Measurements from ENCODE around the gene JMJD6.
A peak's percentile ranks its signal among the peaks of the same experiment; 100 is the strongest.

JMJD6 gene

DNA sequence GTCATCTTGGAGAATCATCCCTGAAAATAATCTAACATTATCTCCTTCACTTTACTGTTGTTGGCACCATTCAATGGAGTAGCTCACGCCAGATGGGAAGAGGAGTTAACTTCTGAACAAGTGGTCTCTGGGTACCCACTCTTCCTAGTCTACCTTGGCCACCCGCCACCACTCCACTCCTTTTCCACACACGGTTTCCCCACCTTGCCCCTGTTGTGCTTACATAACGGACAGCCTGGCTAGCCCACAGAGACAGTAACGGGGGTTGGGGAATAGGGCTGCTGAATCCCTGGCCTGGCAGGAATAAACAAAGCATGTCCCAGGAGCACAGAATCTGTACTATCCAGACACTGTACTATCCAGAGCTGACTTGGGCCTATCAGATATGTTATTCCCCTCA is 12.1 kb downstream of the JMJD6 start:
- TF ChIP-seq POLR2AphosphoS5 (IDR thresholded peaks at IDR 0.05; ENCODE audit: low read depth, low read length) (no peak), SIN3A (IDR thresholded peaks at IDR 0.05; ENCODE audit: borderline replicate concordance, insufficient read depth, low read length) (no peak), FOXP2 (optimal IDR thresholded peaks at IDR 0.05; ENCODE audit: borderline replicate concordance, extremely low read depth, extremely low read length, insufficient read depth) (no peak), TAF1 (IDR thresholded peaks at IDR 0.05; ENCODE audit: borderline replicate concordance, insufficient read depth, low read length) (no peak)
- TF ChIP-seq, protein P1, sequence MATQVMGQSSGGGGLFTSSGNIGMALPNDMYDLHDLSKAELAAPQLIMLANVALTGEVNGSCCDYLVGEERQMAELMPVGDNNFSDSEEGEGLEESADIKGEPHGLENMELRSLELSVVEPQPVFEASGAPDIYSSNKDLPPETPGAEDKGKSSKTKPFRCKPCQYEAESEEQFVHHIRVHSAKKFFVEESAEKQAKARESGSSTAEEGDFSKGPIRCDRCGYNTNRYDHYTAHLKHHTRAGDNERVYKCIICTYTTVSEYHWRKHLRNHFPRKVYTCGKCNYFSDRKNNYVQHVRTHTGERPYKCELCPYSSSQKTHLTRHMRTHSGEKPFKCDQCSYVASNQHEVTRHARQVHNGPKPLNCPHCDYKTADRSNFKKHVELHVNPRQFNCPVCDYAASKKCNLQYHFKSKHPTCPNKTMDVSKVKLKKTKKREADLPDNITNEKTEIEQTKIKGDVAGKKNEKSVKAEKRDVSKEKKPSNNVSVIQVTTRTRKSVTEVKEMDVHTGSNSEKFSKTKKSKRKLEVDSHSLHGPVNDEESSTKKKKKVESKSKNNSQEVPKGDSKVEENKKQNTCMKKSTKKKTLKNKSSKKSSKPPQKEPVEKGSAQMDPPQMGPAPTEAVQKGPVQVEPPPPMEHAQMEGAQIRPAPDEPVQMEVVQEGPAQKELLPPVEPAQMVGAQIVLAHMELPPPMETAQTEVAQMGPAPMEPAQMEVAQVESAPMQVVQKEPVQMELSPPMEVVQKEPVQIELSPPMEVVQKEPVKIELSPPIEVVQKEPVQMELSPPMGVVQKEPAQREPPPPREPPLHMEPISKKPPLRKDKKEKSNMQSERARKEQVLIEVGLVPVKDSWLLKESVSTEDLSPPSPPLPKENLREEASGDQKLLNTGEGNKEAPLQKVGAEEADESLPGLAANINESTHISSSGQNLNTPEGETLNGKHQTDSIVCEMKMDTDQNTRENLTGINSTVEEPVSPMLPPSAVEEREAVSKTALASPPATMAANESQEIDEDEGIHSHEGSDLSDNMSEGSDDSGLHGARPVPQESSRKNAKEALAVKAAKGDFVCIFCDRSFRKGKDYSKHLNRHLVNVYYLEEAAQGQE (IDR thresholded peaks at IDR 0.05; ENCODE audit: insufficient read depth in 1 of 2, low read depth in 2 of 2, low read length in 2 of 2), result no peak

GRCh38 chr17:76713765-76714164 is 12.6 kb downstream of the JMJD6 start:
- no peak for TF ChIP-seq TAF1 (IDR thresholded peaks at IDR 0.05; ENCODE audit: borderline replicate concordance, insufficient read depth, low read length)
- no peak for TF ChIP-seq FOXP2 (optimal IDR thresholded peaks at IDR 0.05; ENCODE audit: borderline replicate concordance, extremely low read depth, extremely low read length, insufficient read depth)
- TF ChIP-seq POLR2AphosphoS5 (IDR thresholded peaks at IDR 0.05; ENCODE audit: low read depth, low read length), result no peak
- TF ChIP-seq SIN3A (IDR thresholded peaks at IDR 0.05; ENCODE audit: borderline replicate concordance, insufficient read depth, low read length), result no peak
- TF ChIP-seq, protein P1 (IDR thresholded peaks at IDR 0.05; ENCODE audit: insufficient read depth in 1 of 2, low read depth in 2 of 2, low read length in 2 of 2), result no peak

GRCh38 chr17:76710863-76711611 is 15.4 kb downstream of the JMJD6 start, which contains the start of gene MXRA7:
TSS of gene MXRA7 (minus strand) at chr17:76710965. CDS start at chr17:76710946, 19 bp downstream.
- peak; percentile 38 for TF ChIP-seq FOXP2 (optimal IDR thresholded peaks at IDR 0.05; ENCODE audit: borderline replicate concordance, extremely low read depth, extremely low read length, insufficient read depth)
- TF ChIP-seq TAF1 (IDR thresholded peaks at IDR 0.05; ENCODE audit: borderline replicate concordance, insufficient read depth, low read length), result peak; percentile 59; the same call in 1 of the 2 replicates
- TF ChIP-seq POLR2AphosphoS5 (IDR thresholded peaks at IDR 0.05; ENCODE audit: low read depth, low read length), result no peak
- TF ChIP-seq, protein P1 (IDR thresholded peaks at IDR 0.05; ENCODE audit: insufficient read depth in 1 of 2, low read depth in 2 of 2, low read length in 2 of 2), result no peak
- TF ChIP-seq SIN3A (IDR thresholded peaks at IDR 0.05; ENCODE audit: borderline replicate concordance, insufficient read depth, low read length), result 0 out of 2 replicates have a peak, but pooled peaks have one; percentile 13

DNA sequence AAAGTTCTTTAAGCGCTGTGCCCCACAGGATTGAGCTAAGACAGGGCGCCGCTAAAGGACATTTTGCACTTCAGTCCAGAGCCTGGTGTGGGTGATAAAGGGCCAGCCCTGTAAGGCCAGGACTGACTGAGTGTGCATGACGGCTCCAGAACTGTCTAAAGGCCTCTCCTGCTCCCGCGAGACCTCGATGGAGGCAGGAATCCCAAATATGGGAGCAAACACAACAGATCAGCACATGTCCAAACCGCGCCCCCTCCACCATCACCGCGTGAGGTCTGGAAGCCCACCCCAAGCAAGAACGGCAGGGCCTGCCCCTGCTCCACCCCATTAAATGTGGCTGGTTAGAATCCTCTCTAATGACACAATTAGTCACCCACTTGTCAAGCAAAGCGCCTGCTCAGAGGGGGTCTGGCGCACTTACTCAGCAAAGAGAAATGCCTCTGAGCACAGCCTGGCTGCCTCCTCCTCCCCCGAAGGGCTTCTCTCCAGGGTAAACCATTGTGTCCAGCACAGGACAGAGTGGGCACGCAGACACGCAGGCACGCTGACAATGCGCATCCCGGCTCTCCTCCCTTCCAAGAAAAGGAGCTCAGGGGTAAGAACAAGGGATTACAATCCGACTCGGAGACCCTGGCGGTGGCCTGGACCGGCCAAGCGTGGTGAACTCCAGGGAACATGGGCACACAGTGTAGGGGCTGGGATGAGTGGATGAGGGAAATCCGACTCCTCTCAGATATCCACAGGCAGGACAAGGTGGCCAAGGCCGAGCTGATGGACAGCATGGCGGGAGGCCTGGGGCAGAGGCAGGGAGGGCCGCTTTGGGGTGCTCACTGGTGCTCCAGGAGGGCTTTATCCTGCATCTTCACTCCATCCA is 17.1 kb downstream of the JMJD6 start:
- TF ChIP-seq, protein P1 (IDR thresholded peaks at IDR 0.05; ENCODE audit: insufficient read depth in 1 of 2, low read depth in 2 of 2, low read length in 2 of 2), result no peak
- TF ChIP-seq FOXP2 (optimal IDR thresholded peaks at IDR 0.05; ENCODE audit: borderline replicate concordance, extremely low read depth, extremely low read length, insufficient read depth) (no peak), POLR2AphosphoS5 (IDR thresholded peaks at IDR 0.05; ENCODE audit: low read depth, low read length) (no peak), TAF1 (IDR thresholded peaks at IDR 0.05; ENCODE audit: borderline replicate concordance, insufficient read depth, low read length) (no peak), SIN3A (IDR thresholded peaks at IDR 0.05; ENCODE audit: borderline replicate concordance, insufficient read depth, low read length) (peak; percentile 59; the same call in 1 of the 2 replicates)
